ENCODE measurements around the gene EVC.

DNA sequence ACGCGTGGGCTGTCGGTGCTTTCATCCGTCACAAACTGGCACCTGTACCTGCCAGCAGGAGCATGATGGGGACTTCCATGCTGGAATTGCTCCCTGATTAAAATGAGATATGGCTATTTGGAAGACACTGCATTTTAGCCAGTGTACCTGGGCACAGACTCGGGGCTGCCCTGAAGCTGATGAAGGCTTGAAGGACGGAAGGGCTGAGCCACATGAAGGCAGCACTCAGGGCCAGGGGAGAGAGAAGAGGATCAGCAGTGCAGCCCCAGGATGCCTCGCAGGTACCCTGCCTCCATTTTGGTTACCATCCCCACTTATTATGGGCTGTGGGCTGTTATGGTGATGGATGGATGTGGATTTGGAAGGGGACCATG, 102.9 kb downstream of the EVC start:
- TF ChIP-seq, protein P1, sequence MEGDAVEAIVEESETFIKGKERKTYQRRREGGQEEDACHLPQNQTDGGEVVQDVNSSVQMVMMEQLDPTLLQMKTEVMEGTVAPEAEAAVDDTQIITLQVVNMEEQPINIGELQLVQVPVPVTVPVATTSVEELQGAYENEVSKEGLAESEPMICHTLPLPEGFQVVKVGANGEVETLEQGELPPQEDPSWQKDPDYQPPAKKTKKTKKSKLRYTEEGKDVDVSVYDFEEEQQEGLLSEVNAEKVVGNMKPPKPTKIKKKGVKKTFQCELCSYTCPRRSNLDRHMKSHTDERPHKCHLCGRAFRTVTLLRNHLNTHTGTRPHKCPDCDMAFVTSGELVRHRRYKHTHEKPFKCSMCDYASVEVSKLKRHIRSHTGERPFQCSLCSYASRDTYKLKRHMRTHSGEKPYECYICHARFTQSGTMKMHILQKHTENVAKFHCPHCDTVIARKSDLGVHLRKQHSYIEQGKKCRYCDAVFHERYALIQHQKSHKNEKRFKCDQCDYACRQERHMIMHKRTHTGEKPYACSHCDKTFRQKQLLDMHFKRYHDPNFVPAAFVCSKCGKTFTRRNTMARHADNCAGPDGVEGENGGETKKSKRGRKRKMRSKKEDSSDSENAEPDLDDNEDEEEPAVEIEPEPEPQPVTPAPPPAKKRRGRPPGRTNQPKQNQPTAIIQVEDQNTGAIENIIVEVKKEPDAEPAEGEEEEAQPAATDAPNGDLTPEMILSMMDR (IDR thresholded peaks at IDR 0.05) = no peak
- no peak for TF ChIP-seq POLR2A (IDR thresholded peaks at IDR 0.05)
